ENCODE data around the gene NELL1. TPM values are rescaled to one million over a fixed set of nuclear protein-coding genes. Genes with fewer than 3 reads are reported as not detected.

The NELL1 gene
- total and polyA plus RNA-seq, 12 donors: 0.11 to 0.39 (median 0.24) TPM; not detected in 9

GRCh38 chr11:21306739-21307358 lies 637.5 kb downstream of the NELL1 start:
- TF ChIP-seq POLR2A (IDR thresholded peaks at IDR 0.05) (no peak), CTCF (IDR thresholded peaks at IDR 0.05) (no peak)
- H3K36me3 ChIP-seq (replicated peaks in 1 of 2): no peaks in the 10 kb centered on the region
- 63 to 72% (median 68%) methylated on average over 4 of the region's 4 CpGs for WGBS, 4 donors

GRCh38 chr11:21307874-21308273 lies 638.5 kb downstream of the NELL1 start:
- no peaks in the 10 kb centered on the region for H3K4me1 ChIP-seq (replicated peaks in 1 of 2)
- no peak overlapping the region for H3K4me3 ChIP-seq
- no peak overlapping the region for H3K27ac ChIP-seq
- DNase-seq: no peak
- no peaks in the 10 kb centered on the region for H3K36me3 ChIP-seq (replicated peaks in 1 of 2)
- H3K27me3 ChIP-seq: no peaks in the 10 kb centered on the region
- intact Hi-C loops (cut with DNase I): no loop called here
- WGBS, 4 donors: 43 to 49% (median 45%) methylated on average over 4 of the region's 4 CpGs
- H3K9me3 ChIP-seq (replicated peaks in 1 of 3): no peaks in the 10 kb centered on the region
- no peak for TF ChIP-seq POLR2A (IDR thresholded peaks at IDR 0.05)
- TF ChIP-seq CTCF (IDR thresholded peaks at IDR 0.05): no peak

More at GRCh38 chr11:21306739-21307358, 637.5 kb downstream of the NELL1 start:
- no peak overlapping the region for H3K27ac ChIP-seq
- intact Hi-C loops (cut with DNase I): no loop called here
- no peak overlapping the region for H3K4me3 ChIP-seq
- H3K4me1 ChIP-seq (replicated peaks in 1 of 2): no peaks in the 10 kb centered on the region
- H3K9me3 ChIP-seq (replicated peaks in 1 of 3): no peaks in the 10 kb centered on the region
- no peak for DNase-seq
- no peaks in the 10 kb centered on the region for H3K27me3 ChIP-seq

GRCh38 chr11:21316591-21316990 lies 647.2 kb downstream of the NELL1 start:
- Histone ChIP-seq H3K36me3 (replicated peaks in 1 of 2) (no peaks in the 10 kb centered on the region), H3K27ac (no peak overlapping the region), H3K27me3 (no peaks in the 10 kb centered on the region), H3K9me3 (replicated peaks in 1 of 3) (no peaks in the 10 kb centered on the region), H3K4me1 (replicated peaks in 1 of 2) (no peaks in the 10 kb centered on the region), H3K4me3 (no peak overlapping the region)
- intact Hi-C loops (cut with DNase I): no loop called here
- no peak for DNase-seq
- WGBS, 4 donors: 5 to 12% (median 9%) methylated on average over 1 of the region's 1 CpG
- no peak for TF ChIP-seq POLR2A (IDR thresholded peaks at IDR 0.05)
- no peak for TF ChIP-seq CTCF (IDR thresholded peaks at IDR 0.05)

DNA sequence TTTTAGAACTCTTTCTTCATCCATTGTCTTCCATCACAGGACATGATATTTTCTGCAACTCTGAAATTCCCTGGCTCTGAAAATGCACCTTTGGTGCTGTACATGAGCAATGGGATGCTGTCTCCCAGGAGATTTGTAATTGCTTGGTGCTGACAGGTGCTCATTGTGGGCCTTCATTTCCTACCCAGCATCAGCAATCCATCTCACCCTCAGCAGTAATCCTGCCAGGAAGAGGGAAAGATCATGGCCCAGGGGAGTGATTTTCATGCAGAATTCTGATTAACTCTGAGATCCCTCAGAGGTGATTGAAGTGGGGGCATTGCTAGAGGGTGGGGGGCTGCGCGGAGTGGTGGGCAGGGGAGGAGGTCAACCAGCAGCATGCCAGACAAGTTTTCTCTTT lies 651.7 kb downstream of the NELL1 start:
- 33 to 63% (median 40%) methylated on average over 2 of the region's 2 CpGs for WGBS, 4 donors
- Histone ChIP-seq H3K4me3 (no peak overlapping the region), H3K4me1 (replicated peaks in 1 of 2) (no peaks in the 10 kb centered on the region), H3K36me3 (replicated peaks in 1 of 2) (no peaks in the 10 kb centered on the region), H3K9me3 (replicated peaks in 1 of 3) (no peaks in the 10 kb centered on the region), H3K27ac (no peak overlapping the region), H3K27me3 (no peaks in the 10 kb centered on the region)
- TF ChIP-seq CTCF (IDR thresholded peaks at IDR 0.05) (no peak), POLR2A (IDR thresholded peaks at IDR 0.05) (no peak)
- intact Hi-C loops (cut with DNase I): no loop called here
- no peak for DNase-seq

Measured in adrenal gland (tissue), 12 donors.